ENCODE data around the gene EEF2K. TPM values are rescaled to one million over a fixed set of nuclear protein-coding genes. Genes with fewer than 3 reads are reported as not detected.
"Not testable (repeated sequence)": the region's sequence is repeated elsewhere in the genome, so short reads cannot be mapped to it uniquely, and the experiment has no call there.

The EEF2K gene
- total RNA-seq, 2 donors from 2014 or later: 33.6 to 45.7 TPM

GRCh38 chr16:22204091-22204655, 1.9 kb upstream of the EEF2K start:
- intact Hi-C loops (cut with DNase I): no loop called here
- DNase-seq (ENCODE audit: low spot score): no peak

DNA sequence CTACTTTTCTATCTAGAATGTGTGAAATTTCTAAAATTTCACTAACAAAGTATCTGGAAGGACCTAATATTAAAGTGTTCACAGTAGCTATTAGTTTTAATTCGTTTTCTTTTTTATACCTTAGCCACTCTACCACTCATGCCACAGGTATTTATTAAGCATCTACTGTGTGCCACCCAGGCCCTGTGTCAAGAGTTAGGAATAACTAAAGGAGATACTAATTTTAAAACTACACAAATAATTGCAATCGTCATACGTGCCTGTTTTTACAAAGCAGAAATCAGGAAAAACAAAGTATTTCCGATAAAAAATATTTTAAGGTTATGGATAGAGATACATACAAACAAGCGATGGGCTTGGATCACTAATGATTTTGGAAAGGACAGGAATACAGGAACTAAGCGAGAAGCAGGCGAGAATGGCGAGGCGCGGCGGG, 483 bp upstream of the EEF2K start:
- no peak for DNase-seq (ENCODE audit: low spot score)
- intact Hi-C loops (cut with DNase I): loop anchor here in 1 of 2 donors (5.0 kb wide), 1 partner anchor 87 kb away; no protein-coding TSS in a partner anchor

- intact Hi-C loops (cut with DNase I): loop anchor here in 1 of 2 donors (5.0 kb wide), 1 partner anchor 85 kb away; no protein-coding TSS in a partner anchor
- peak; percentile 95 for DNase-seq (ENCODE audit: low spot score)
Observed at GRCh38 chr16:22206842-22207714, 1.0 kb downstream of the EEF2K start.

DNA sequence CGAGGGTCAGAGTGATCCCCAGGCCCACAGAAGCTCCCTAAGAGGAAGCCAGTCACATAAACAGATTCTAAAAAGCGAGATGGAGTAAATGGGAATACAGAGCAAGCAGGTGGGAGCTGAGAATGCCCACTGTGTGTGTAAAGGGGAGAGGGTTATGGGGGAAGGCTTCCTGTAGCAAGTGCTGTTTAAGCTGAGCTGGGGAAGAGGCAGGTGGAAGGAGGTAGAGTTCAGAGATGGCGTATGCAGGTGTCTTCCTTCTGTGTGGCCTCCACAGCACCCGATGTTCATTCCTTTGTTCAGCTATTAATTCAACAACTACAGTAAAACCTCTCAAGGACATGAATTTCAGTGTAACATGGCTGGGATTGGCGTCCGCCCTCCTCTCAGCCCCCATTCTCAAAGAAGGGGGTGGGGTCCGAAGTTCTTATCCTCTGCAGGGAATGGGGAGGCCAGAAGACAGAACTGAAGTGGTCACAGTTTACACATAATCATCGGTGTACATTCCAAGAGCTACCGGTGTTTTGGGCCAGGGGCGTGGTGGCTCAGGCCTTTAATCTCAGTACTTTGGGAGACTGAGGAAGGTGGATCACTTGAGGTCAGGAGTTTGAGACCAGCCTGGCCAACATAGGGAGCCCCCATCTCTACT, 1.8 kb downstream of the EEF2K start:
- intact Hi-C loops (cut with DNase I): loop anchor here in 1 of 2 donors (5.0 kb wide), 1 partner anchor 84 kb away; no protein-coding TSS in a partner anchor
- DNase-seq (ENCODE audit: low spot score): no peak

- DNase-seq (ENCODE audit: low spot score): no peak
Observed at GRCh38 chr16:22210285-22210684, 4.2 kb downstream of the EEF2K start.

DNA sequence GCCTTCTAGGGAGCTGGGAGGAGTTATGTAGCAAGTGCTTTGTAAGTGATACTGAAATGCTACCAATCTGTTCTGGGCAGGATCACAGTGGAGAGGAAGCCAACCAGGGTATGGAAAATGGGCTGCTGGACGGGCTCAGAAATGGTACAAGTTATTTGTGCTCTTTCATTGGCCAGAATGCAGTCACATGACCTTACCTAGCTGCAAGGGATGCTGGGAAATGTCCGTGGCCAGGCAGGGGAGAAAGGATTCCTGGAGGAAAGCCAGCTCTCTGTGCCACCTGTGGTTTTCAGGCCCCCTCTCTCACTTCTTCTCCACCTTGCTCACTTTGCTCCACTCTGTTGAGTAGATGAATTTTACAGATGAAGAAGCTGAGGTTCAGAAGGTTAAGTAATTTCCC, 4.8 kb downstream of the EEF2K start:
- DNase-seq (ENCODE audit: low spot score): no peak
- intact Hi-C loops (cut with DNase I): loop anchor here in 1 of 2 donors (10.0 kb wide), 1 partner anchor 64 kb away; no protein-coding TSS in a partner anchor

More at GRCh38 chr16:22210285-22210684, 4.2 kb downstream of the EEF2K start:
- intact Hi-C loops (cut with DNase I): loop anchor here in 1 of 2 donors (10.0 kb wide), 1 partner anchor 65 kb away; no protein-coding TSS in a partner anchor

DNA sequence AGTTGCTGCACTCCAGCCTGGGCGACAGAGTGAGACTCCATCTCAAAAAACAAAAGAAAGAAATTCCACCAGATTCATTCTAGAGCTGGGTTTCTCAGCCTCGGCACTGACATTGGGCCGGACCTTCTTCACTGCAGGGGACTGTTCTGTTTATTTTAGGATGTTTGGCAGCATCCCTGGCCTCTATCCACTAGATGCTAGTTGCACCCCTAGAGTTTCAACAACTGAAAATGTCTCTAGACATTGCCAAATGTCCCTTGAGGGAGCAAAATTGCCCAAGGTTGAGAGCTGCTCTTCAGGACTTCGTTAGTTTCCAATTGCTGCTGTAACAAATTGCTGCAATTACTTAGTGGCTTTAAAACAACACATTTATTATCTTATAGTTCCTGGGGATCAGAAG, 7.2 kb downstream of the EEF2K start:
- no peak for DNase-seq (ENCODE audit: low spot score)
- intact Hi-C loops (cut with DNase I): loop anchor here in 1 of 2 donors (10.0 kb wide), 1 partner anchor 62 kb away; no protein-coding TSS in a partner anchor

DNA sequence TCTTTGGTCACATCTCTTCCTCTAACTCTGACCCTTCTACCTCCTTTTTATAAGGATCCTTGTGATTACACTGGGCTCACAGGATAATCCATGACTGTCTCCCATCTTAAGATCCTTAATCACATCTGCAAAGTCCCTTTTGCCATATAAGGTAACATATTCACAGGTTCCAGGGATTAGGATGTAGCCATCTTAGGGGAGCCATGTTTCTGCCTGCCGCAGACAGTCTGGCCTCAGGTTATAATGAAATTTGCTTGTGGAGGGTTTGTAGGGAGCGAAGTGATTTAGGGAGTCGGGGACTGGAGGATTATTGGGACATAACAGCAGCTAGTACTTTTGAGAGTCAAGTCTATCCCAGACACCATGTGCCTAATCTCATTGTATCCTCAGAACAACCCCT, 7.7 kb downstream of the EEF2K start:
- intact Hi-C loops (cut with DNase I): loop anchor here in 1 of 2 donors (10.0 kb wide), 1 partner anchor 61 kb away; no protein-coding TSS in a partner anchor
- DNase-seq (ENCODE audit: low spot score): no peak

DNA sequence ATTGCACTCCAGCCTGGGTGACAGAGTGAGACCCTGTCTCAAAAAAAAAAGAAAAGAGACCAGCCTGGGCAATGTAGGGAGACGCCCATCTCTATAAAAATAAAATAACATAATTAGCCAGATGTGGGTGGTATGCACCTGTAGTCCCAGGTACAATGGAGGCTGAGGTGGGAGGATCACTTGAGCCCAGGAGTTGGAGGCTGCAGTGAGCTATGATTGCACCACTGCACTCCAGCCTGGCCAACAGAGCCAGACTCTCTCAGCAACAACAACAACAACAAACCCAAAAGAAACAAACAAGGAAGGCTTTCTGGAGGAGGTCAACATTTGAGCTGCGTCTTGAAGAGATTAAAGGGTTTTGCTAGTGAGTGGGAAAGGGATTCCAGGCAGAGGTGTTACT, 8.3 kb downstream of the EEF2K start:
- no peak for DNase-seq (ENCODE audit: low spot score)
- intact Hi-C loops (cut with DNase I): loop anchor here in 1 of 2 donors (10.0 kb wide), 1 partner anchor 60 kb away; no protein-coding TSS in a partner anchor

DNA sequence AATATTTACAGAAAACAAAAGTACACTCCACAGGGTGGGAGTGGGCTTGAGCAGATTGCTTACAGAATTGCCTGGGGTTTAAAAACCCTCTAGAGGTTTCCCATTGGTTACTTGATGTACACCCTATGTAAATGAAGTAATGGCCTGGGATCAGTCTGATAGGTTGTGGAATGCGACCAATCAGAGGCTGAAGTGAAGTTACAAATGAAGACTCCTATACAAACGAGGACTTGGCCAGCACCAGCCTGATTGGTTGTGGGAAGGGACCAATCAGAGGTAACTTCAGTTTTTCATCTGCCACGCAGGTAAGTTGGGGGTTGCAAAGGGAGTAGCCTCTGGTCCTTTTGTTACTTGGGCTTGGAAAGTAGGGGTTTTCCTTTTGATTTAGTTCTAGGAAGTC, 8.8 kb downstream of the EEF2K start:
- DNase-seq (ENCODE audit: low spot score): no peak
- intact Hi-C loops (cut with DNase I): loop anchor here in 1 of 2 donors (5.0 to 10.0 kb wide), 2 partner anchors 60 to 667 kb away; no protein-coding TSS in a partner anchor

GRCh38 chr16:22216191-22216831, 10.2 kb downstream of the EEF2K start:
- intact Hi-C loops (cut with DNase I): loop anchor here in 1 of 2 donors (5.0 to 10.0 kb wide), 2 partner anchors 58 to 666 kb away; no protein-coding TSS in a partner anchor
- no peak for DNase-seq (ENCODE audit: low spot score)

- DNase-seq (ENCODE audit: low spot score): not testable (repeated sequence)
- intact Hi-C loops (cut with DNase I): loop anchor here in 1 of 2 donors (5.0 to 10.0 kb wide), 2 partner anchors 58 to 665 kb away; no protein-coding TSS in a partner anchor
Observed at GRCh38 chr16:22216832-22217225, 10.8 kb downstream of the EEF2K start.

DNA sequence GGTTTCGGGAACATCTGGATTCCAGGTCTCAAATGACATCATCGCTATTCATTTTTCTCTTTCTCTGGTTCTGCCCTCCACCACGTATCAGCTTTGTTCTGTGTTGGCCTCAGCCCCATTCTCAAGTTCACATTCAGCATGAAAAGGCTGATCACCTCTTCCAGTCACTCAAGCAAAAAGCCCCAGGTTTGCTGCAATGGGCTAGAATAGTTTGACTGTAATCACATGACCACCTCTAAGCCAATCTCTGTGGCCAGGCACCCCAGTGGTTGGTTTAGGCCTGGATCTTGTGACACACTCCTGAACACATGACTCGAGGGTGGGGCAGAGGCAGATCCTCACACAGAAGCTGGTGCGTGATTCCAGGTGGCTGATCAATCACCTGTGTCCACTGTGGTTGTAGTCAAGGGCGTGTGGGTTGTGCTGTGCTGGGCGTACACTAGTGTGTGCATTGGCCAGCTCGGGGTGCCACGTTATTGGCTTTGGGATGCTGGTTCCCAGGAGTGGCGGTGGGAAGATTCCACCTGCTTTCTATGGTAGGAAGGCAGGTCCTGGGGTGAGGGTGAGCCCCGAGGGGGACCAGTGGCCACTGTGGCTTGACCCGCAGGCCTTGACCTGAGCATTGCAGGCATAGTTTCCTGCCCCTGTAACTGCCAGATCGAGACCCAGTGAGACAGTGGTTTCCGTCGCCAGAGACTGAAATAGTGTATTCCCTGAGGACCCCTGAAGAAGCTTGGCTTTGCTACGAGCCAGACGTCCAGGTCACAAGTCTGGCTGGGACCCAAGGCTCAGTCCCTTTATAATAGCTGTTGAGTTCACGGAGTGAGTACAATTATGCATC, 12.0 kb downstream of the EEF2K start:
- intact Hi-C loops (cut with DNase I): loop anchor here in 1 of 2 donors (5.0 to 10.0 kb wide), 2 partner anchors 57 to 664 kb away; no protein-coding TSS in a partner anchor
- DNase-seq (ENCODE audit: low spot score): no peak

DNA sequence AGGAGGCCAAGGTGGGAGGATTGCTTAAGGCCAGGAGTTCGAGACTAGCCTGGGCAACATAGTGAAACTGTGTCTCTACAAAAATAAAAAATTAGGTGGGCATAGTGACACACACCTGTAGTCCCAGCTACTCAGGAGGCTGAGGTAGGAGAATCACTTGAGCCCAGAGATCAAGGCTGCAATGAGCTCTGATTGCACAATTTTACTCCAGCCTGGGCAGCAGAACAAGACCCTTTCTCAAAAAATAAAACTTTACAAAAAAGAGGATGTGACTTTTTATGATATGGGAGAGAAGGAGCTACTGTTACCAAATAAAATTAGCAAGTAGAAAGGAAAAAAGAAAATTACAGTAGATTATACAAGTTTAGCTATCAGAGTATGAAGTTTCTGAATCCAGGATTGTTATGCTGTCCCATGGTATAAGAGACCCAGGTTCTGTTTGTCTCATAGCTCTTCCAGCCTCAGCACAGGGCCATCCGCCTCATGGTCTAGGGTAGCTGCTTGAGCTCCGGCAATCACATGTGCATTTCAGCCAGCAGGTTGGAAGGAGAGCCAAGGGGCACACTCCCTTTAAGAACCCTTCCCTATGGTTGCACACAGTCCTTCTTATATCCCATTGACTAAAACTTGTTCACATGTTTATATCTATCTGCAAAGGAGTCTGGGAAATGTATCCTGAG, 13.5 kb downstream of the EEF2K start:
- DNase-seq (ENCODE audit: low spot score): no peak
- intact Hi-C loops (cut with DNase I): loop anchor here in 1 of 2 donors (5.0 to 10.0 kb wide), 2 partner anchors 55 to 663 kb away; no protein-coding TSS in a partner anchor

- DNase-seq (ENCODE audit: low spot score): no peak
- intact Hi-C loops (cut with DNase I): no loop called here
Observed at GRCh38 chr16:22220069-22220440, 14.0 kb downstream of the EEF2K start.

- intact Hi-C loops (cut with DNase I): no loop called here
- no peak for DNase-seq (ENCODE audit: low spot score)
Observed at GRCh38 chr16:22220714-22221113, 14.6 kb downstream of the EEF2K start.

GRCh38 chr16:22222006-22222405, 15.9 kb downstream of the EEF2K start:
- intact Hi-C loops (cut with DNase I): no loop called here
- DNase-seq (ENCODE audit: low spot score): no peak

All from posterior vena cava (tissue), 2 donors.